ENCODE results near the gene PDCD4. TPM values are rescaled to one million over a fixed set of nuclear protein-coding genes. Genes with fewer than 3 reads are reported as not detected.

The PDCD4 gene
- total and polyA plus RNA-seq, 2 of the 13 experiments (the other 11 are each of a cell fraction or from before 2014, with no cell fraction given) = 22.8 to 56.2 TPM

DNA sequence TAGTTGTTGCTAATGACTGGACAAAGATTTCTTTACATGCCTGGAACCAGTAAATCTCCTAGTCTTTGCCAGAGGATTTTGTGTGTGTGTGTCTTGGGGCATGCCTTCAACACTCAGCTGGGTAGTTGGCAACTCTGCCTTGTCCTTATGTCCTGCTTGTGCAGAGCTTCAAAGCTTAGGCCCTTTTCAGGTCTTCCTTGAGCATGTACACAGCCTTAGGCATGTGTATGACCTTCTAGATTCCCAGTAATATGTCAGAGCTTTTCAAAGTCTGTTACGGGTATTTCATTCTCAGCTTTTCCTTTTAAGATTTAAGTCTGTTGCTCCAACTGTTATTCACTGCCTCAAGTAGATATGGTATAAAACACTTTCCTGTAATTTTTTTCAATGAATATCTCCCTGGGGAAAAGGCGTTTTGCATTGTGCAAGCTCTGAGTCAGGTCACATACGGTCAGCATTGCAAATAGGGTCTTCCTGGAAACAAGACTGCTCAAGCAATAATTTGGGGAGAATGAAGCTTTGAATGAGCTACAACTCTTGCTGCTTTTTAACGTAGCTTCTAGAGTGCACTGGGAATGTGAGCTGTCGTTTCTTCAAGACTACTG, 73.2 kb downstream of the PDCD4 start:
- BruUV-seq (replicated peaks) = no TSS peak
- 98% methylated on average over 5 of the region's 5 CpGs for WGBS (ENCODE audit: low lambda C conversion rate)
- intact Hi-C loops (cut with micrococcal nuclease; ENCODE audit: unreplicated experiment) (no loop called here), in situ Hi-C loops (cut with HindIII; ENCODE audit: extremely low pct_ligation_motif_present, low pct_unique_long_range_greater_than_20kb) (no loop called here)
- 0 out of 2 replicates have a peak, but pooled peaks cover 3% of the 10 kb centered on the region for H4K20me1 ChIP-seq (ENCODE audit: insufficient read depth, low read length)
- H3K9ac ChIP-seq (ENCODE audit: insufficient read depth, low read depth, low read length) = no peak overlapping the region
- H3K4me2 ChIP-seq (ENCODE audit: low read depth, low read length) = no peak overlapping the region
- TF ChIP-seq PRMT3 (CRISPR knock-in tag; IDR thresholded peaks at IDR 0.05; ENCODE audit: borderline replicate concordance, low read depth) = no peak
- TF ChIP-seq RFXAP (CRISPR knock-in tag; IDR thresholded peaks at IDR 0.05; ENCODE audit: borderline replicate concordance) = no peak
- no peak for TF ChIP-seq ZNF589 (CRISPR knock-in tag; conservative IDR thresholded peaks at IDR 0.05)
- TF ChIP-seq ZSCAN22 (CRISPR knock-in tag; IDR thresholded peaks at IDR 0.05) = no peak
- no peak for TF ChIP-seq TSC22D2 (CRISPR knock-in tag; IDR thresholded peaks at IDR 0.05; ENCODE audit: borderline replicate concordance)
- TF ChIP-seq ARID5B (CRISPR knock-in tag; IDR thresholded peaks at IDR 0.05) = no peak
- no peak for TF ChIP-seq ZBTB44 (CRISPR knock-in tag; IDR thresholded peaks at IDR 0.05)
- TF ChIP-seq, protein P1, sequence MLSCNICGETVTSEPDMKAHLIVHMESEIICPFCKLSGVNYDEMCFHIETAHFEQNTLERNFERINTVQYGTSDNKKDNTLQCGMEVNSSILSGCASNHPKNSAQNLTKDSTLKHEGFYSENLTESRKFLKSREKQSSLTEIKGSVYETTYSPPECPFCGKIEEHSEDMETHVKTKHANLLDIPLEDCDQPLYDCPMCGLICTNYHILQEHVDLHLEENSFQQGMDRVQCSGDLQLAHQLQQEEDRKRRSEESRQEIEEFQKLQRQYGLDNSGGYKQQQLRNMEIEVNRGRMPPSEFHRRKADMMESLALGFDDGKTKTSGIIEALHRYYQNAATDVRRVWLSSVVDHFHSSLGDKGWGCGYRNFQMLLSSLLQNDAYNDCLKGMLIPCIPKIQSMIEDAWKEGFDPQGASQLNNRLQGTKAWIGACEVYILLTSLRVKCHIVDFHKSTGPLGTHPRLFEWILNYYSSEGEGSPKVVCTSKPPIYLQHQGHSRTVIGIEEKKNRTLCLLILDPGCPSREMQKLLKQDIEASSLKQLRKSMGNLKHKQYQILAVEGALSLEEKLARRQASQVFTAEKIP (CRISPR knock-in tag; IDR thresholded peaks at IDR 0.05; ENCODE audit: borderline replicate concordance) = no peak
- TF ChIP-seq ZNF678 (CRISPR knock-in tag; IDR thresholded peaks at IDR 0.05) = no peak
- H3K79me2 ChIP-seq (ENCODE audit: insufficient read depth, low read length) = peaks cover 33% of the 10 kb centered on the region
- no peaks in the 10 kb centered on the region for H3K27me3 ChIP-seq (ENCODE audit: control insufficient read depth in 1 of 2, insufficient read depth in 2 of 2, low read length in 2 of 2)
- H2AFZ ChIP-seq (ENCODE audit: low read length) = no peak overlapping the region
- POLR2A ChIA-PET = no interaction called here
- no peak overlapping the region for H3K27ac ChIP-seq (ENCODE audit: extremely low read length, insufficient read depth, low read length)
- DNase-seq (ENCODE audit: low spot score) = no peak
- CTCF ChIA-PET (ENCODE audit: low intra/inter-chr PET ratio, low total read pairs) = no interaction called here
- no peak overlapping the region for H3K4me3 ChIP-seq (replicated peaks in 1 of 3; ENCODE audit: insufficient read depth in 1 of 3, low read depth in 2 of 3, low read length in 3 of 3)
- H3K36me3 ChIP-seq (replicated peaks in 1 of 2; ENCODE audit: control insufficient read depth in 1 of 2, insufficient read depth in 2 of 2, low read length in 2 of 2) = peaks cover 0 to 4% of the 10 kb centered on the region in 2 experiments; a peak in 1 of 5 replicates
- no peaks in the 10 kb centered on the region for H3K9me3 ChIP-seq (ENCODE audit: low read length)
- ATAC-seq = no peak
- no peaks in the 10 kb centered on the region for H3K4me1 ChIP-seq (ENCODE audit: insufficient read depth, low read length)
- FAIRE-seq = no peak
